Hematopoietic multipotent progenitor cell treated with erythropoietin and hydrocortisone succinate and interleukin-3 and kit ligand, for 6 days (in vitro differentiated cells): Measurements from ENCODE around the gene ARHGAP11B.
"Not testable (repeated sequence)": the region's sequence is repeated elsewhere in the genome, so short reads cannot be mapped to it uniquely, and the experiment has no call there.

ENCODE experiments used
- DNase-seq: peaks from one replicate; pipeline ENCODE4 v3.0.0-alpha.2; 2015

Gene ARHGAP11B

GRCh38 chr15:30625436-30626193, at the start of gene ARHGAP11B:
TSS of gene ARHGAP11B (plus strand) at chr15:30626128.
- peak; percentile 98 for DNase-seq

GRCh38 chr15:30579394-30579970, 46.4 kb upstream of the ARHGAP11B start:
- DNase-seq, result not testable (repeated sequence)

GRCh38 chr15:30580716-30581115, 45.2 kb upstream of the ARHGAP11B start:
- DNase-seq, result not testable (repeated sequence)

GRCh38 chr15:30598953-30599352, 27.0 kb upstream of the ARHGAP11B start:
- not testable (repeated sequence) for DNase-seq

GRCh38 chr15:30603796-30604195, 22.1 kb upstream of the ARHGAP11B start, which contains the start of gene GOLGA8H:
TSS of gene GOLGA8H (plus strand) at chr15:30604028. CDS start at chr15:30604126, 98 bp downstream.
- not testable (repeated sequence) for DNase-seq

- DNase-seq, result not testable (repeated sequence)
Measured at GRCh38 chr15:30612271-30612670, 13.7 kb upstream of the ARHGAP11B start.

DNA sequence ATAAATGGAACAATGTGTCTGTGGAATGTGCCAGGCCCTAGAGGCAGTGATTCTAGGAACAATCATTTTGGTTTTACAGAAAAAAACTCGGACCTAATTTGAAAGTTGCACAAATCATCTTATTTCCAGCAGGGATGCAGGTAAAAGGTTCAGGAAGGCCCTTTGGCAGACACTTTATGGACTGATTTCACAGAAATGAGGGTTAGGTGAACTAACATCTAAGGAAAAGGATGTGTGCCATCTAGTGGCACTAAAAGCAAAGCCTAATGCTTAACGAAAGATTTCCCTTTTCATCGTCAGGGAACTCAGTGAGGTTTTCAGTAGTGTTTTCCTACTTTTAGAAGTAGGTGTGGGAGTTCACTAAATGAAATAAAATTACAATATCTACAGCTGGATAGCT, 4.6 kb upstream of the ARHGAP11B start:
- DNase-seq, result peak; percentile 28

DNA sequence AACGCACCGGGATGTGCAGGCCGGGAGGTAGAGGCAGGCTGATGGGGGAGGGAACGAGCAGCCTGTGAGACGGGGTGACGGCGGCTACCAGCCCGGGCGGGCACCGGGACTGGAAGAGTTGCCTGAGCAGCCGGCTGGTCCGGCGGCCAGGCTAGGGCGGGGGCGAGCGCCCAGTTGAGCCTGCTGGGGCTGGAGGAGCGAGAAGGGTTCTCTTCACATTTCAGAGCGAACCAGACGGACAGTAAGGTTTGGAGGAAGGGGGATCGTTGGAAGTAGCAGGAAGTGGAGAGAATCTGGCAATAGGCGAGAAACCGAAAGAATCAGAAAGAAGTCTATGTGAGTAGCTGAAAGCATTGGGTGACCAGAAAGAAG, 252 bp downstream of the ARHGAP11B start:
- DNase-seq, result peak; percentile 12

GRCh38 chr15:30626632-30627031, 704 bp downstream of the ARHGAP11B start:
- not testable (repeated sequence) for DNase-seq

DNA sequence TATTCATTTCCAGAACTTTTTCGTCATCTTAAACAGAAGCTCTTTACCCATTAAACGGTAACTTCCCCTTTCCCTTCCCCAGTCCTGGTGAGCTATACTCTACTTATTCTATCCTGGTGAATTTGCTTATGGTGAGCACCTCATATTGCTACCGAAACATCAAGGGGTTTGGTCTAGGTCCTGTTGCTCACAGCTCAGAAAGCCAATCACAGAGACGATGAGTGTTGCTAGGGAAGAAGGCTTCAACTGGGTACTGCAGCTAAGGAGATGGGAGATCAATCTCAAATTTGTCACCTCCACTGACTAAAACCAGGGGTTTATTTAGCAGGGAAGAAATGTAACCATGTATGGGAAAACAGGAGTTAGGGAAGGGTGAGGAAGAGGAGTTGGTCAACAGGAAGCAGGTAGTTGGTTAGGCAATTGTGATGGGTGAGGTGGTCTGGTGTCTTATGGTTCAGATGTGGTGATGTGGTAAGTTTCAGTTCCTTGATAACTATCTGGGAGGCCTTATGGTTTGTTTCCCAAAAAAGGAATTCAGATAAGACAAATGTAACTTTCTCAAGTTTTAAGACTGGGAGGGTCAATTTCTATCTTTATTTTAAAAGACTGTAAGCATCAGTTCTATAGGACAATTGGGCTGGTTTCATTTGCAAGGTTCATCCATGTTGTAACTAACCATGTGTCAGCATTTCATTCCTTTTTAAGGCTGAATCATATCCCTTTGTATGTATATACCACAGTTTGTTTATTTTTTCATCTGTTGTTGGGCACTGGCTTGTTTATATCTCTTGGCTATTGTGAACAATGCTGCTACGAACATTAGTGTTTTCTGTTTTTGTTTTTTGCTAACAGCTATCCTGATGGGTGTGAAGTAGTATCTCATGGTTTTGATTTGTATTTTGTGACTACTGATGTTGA, 24.3 kb downstream of the ARHGAP11B start:
- DNase-seq, result peak; percentile 31

GRCh38 chr15:30661154-30661553, 35.2 kb downstream of the ARHGAP11B start:
- peak; percentile 34 for DNase-seq

GRCh38 chr15:30669621-30670020, 43.7 kb downstream of the ARHGAP11B start:
- DNase-seq, result peak; percentile 12

DNA sequence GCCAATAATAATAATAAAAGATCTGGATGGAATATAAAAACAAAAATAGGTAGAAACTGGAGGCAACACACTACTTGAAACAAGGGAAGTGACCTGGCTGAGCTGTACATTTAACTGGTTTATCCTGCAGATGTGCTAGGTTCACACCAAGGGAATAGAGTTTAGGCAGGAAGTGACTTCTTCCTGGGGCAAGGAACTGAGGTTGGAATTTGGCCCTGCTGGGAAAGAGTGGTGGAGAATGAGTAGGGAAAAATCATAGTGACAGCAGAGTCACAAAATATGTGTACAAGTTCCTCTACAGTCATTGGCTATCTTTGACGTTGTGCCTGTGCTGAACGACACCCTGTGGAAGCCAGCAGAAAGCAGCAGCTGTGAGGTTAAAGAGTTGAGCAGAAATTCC, 44.1 kb downstream of the ARHGAP11B start:
- no peak for DNase-seq

GRCh38 chr15:30671309-30671708, 45.4 kb downstream of the ARHGAP11B start:
- no peak for DNase-seq

DNA sequence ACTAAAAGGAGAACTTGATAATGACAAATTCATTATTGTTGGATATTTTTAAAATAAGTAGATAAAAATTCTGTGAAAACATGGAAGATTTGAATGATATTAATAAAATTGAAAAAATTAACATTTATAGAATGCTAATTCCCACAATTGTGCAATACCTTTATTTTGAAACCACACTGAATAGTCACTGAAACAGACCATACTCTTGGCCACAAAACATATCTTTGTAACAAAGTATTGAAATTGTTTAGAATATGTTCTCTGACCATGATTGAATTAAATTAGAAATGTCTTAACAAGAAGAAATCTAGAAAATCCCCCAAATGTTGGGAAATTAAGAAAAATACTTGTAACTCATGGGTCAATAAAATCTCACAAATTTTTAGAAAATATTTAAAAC, 49.2 kb downstream of the ARHGAP11B start:
- DNase-seq, result no peak

DNA sequence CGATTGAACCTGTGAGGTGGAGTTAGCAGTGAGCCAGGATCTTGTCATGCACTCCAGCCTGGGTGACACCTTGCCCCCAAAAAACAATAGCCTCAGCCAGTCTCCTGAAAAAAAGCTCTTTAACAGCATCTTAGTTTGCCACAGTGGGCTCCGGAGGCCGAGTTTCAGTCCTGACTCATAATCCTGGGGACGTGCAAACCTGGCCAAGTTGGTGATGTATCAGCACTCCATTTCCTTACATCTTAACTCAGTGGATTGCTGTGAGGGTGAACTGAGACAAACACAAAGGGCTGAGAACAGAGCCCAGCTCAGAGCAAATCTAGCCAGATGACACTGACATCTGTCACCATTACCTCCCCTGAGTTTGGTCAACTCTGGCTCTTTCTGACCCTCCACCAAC, 50.0 kb downstream of the ARHGAP11B start:
- not testable (repeated sequence) for DNase-seq

DNA sequence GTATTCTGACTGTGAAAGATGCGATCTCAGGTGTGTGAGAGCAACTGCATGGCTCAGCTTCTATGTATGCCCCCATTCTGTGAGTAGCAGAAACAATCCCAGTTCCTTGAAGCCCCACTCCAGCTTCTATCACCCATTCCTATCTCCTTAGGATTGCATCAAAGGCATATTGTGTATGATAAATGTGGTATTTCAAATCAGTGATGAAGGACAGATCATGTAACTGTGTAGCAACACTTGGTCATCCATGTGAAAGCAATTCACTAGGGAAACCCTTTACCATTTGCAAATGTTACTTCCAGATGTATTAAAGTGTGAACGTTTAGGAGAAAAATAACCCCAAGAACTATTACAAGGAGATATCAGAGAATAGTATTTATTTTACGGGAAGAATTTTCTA, 55.1 kb downstream of the ARHGAP11B start:
- not testable (repeated sequence) for DNase-seq

- peak; percentile 16 for DNase-seq
Measured at GRCh38 chr15:30685709-30686285, 59.9 kb downstream of the ARHGAP11B start.

DNA sequence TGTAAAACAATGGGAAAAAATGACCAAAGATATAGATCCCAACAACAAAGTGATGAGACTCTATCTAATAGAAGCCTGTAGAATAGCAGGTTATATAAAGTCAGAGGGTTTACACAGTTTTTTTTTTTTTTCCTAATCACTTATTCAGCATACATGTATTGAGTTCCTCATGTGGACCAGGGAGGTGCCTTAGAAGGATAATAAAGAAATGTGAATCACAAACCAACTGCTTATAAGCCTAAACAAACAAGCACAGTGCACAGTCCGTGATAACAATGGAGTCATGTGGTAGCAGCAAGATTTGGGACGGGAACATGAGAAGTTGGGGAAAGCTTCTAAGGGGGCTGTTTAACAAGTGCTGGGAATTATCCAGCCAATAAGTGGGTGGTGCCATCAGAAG, 60.7 kb downstream of the ARHGAP11B start:
- DNase-seq, result not testable (repeated sequence)
